Erythroblast (primary cell): ENCODE data around the gene ZNF860.

Experiments used
- DNase-seq, 2 experiments: peaks; one replicate each; lab custom pipeline; 2025; lab: John Stamatoyannopoulos, UW
- GATA1 ChIP-seq: IDR thresholded peaks from 2 replicates; pipeline ENCODE4 v1.6.1; 2011; ENCODE audit warnings: low read depth, mild to moderate bottlenecking, control low read depth, low read length, moderate library complexity
- POLR2A ChIP-seq: IDR thresholded peaks from 2 replicates; pipeline ENCODE4 v1.6.1; 2011; ENCODE audit warnings: mild to moderate bottlenecking, low read length

Gene ZNF860

GRCh38 chr3:31981206-31982181 lies at the start of gene ZNF860, which contains the start of gene OSBPL10:
ZNF860 (plus strand) TSS chr3:31981750; CDS start chr3:31989080, 7,330 bp downstream.
OSBPL10 (minus strand) TSS chr3:31981262; CDS start chr3:31981179, 83 bp downstream.
- no peak for TF ChIP-seq GATA1
- no peak for TF ChIP-seq POLR2A
- DNase-seq, result no peak

DNA sequence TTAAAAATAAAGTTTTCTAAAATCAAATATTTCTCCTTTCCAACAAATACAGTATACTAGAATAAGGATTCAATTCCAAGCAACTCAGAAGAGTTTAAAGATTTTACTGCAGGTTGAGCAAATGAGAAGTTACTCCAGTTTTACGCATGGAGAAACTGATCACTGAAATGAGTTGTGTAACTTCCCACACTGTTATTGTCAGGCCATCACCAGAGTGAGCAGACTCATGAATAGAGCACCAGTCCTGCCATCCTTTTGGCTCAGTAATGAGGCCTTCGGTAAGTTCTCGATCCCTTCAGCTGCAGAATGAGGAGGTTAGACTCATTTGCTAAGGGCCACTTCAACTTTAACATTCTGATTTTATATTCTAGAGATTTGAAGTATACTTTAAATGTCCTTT lies 48.6 kb upstream of the ZNF860 start:
- DNase-seq, result no peak

GRCh38 chr3:31934018-31934417 lies 47.5 kb upstream of the ZNF860 start:
- no peak for TF ChIP-seq POLR2A
- TF ChIP-seq GATA1, result no peak
- DNase-seq, result no peak

More for the DNA sequence above, 48.6 kb upstream of the ZNF860 start:
- TF ChIP-seq GATA1 (no peak), POLR2A (no peak)

DNA sequence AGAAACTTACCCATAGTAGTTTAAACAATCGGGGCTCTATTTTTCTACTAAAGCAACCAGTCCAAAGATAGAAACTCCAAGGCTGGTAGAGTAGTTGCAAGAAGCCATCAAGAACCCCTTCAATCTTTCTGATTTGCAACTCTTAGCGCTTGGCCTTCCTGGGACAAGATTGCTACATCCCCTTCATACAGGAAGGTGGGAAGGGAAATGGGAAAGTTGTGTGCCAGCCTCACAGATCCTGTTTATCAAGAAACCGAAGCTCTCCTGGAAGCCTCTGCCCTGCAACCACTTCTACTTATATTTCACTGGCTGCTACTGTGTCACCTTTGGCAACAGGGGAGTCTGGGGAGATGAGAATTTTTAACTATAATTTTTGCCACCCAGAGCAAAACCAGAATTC lies 46.7 kb upstream of the ZNF860 start:
- DNase-seq, result no peak
- TF ChIP-seq POLR2A (no peak), GATA1 (no peak)

GRCh38 chr3:31936420-31937060 lies 45.0 kb upstream of the ZNF860 start:
- no peak for DNase-seq
- TF ChIP-seq GATA1, result no peak
- no peak for TF ChIP-seq POLR2A

- no peak for TF ChIP-seq GATA1
- no peak for TF ChIP-seq POLR2A
- DNase-seq, result no peak
Measured at GRCh38 chr3:31937225-31937624, 44.3 kb upstream of the ZNF860 start.

GRCh38 chr3:31942446-31942845 lies 39.1 kb upstream of the ZNF860 start:
- TF ChIP-seq POLR2A, result no peak
- no peak for TF ChIP-seq GATA1
- no peak for DNase-seq

- TF ChIP-seq GATA1, result no peak
- TF ChIP-seq POLR2A, result no peak
- no peak for DNase-seq
Measured at GRCh38 chr3:31943041-31943440, 38.5 kb upstream of the ZNF860 start.

DNA sequence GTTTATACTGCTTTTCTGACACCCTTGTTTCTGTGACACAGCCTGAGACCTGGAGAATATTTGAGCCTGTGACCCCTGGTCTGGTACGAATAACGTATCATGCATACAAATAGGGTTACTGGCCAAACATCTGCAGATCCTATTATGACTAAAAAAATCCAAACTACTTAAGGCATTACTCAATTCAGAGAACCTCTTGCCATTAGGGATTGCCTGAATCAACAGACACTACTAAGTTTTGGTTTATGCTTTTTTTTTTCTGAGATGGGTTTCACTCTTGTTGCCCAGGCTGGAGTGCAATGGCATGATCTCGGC lies 35.9 kb upstream of the ZNF860 start:
- no peak for DNase-seq
- TF ChIP-seq POLR2A (no peak), GATA1 (no peak)

- no peak for DNase-seq
- no peak for TF ChIP-seq POLR2A
- no peak for TF ChIP-seq GATA1
Measured at GRCh38 chr3:31946484-31947081, 35.0 kb upstream of the ZNF860 start.

DNA sequence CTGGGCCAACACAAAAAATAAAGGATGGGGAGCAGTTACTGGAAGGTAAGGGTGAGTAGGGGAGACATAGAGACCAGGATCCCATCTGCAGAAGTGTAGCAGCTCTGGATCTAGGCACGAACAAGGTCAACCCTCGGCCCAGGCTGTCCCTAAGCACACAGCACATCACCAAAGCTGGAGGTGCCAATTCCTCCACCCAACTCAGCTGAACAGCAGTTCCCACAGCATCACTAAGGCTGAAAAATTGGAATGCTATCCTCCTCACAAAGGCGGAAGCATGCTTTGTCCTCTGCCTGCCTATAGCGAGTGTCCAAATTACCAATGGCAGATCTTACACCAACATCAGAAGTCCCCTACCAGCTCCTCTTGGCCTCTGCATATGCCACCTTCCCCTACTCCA lies 34.4 kb upstream of the ZNF860 start:
- no peak for DNase-seq
- TF ChIP-seq GATA1 (no peak), POLR2A (no peak)

- TF ChIP-seq POLR2A, result no peak
- TF ChIP-seq GATA1, result no peak
- DNase-seq, result no peak
Measured at GRCh38 chr3:31947671-31948091, 33.9 kb upstream of the ZNF860 start.

DNA sequence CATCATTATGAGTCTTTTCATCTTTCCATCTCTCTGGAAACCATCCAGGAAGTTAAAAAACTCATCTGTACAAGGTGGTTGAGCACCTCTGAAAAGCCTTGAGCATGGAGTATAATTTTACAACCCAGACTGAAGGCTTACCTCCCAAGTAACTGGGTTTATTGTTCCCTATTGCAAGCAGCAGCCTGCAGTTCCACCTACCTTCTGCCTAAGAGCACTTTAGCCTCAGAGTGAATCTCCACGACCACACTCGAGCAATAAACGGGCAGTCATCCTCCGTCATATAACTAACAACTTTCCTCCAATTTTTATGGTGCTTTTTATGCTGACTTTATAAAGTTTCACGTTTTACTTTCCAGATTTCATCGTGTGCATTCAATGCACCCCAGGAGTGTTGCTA lies 33.3 kb upstream of the ZNF860 start:
- no peak for DNase-seq
- TF ChIP-seq GATA1 (no peak), POLR2A (no peak)

DNA sequence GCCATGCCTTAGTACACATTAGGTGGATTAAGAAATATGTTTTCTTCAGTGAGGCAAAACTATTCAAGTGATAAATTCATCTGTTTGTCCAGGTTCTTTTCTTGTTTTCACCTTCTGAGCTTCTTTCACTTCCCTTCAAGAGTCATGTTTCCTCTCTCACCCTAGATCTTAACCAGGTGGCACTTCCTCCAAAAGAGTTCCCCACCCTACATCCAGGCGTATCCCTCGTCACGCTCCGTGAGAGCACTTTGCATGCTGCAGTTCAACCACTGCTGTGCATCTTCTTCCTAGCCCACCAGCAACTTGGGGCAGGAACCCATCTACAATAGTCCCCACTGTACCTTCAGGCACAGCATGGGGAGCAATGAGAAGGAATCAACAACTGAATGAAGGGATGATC lies 29.3 kb upstream of the ZNF860 start:
- no peak for DNase-seq
- TF ChIP-seq POLR2A, result no peak
- TF ChIP-seq GATA1, result no peak
